GM12801 (cell line): ENCODE measurements around the gene NPM3.

Source experiments
- CTCF ChIP-seq: IDR thresholded peaks from one replicate; pipeline ENCODE4 v1.5.1; 2011; ENCODE audit warnings: control low read depth; ENCODE audit not compliant: insufficient read length; ENCODE audit errors: extremely low read depth

Gene NPM3

GRCh38 chr10:101771380-101771779 lies 11.9 kb downstream of the NPM3 start:
- no peak for TF ChIP-seq CTCF

GRCh38 chr10:101770331-101771215 lies 12.7 kb downstream of the NPM3 start:
- TF ChIP-seq CTCF, result no peak

GRCh38 chr10:101769541-101770180 lies 13.6 kb downstream of the NPM3 start:
- no peak for TF ChIP-seq CTCF

GRCh38 chr10:101768791-101769170 lies 14.5 kb downstream of the NPM3 start:
- TF ChIP-seq CTCF, result no peak

- TF ChIP-seq CTCF, result no peak
Measured at GRCh38 chr10:101767966-101768790, 15.1 kb downstream of the NPM3 start.

- no peak for TF ChIP-seq CTCF
Measured at GRCh38 chr10:101767600-101767945, 15.7 kb downstream of the NPM3 start.
